OCI-LY1 (cell line): ENCODE data around the gene GPR6.

Experiments
- EZH2 ChIP-seq: fragments of 200-600 bp; sonication (generic), shearing (Covaris generic); IDR thresholded peaks from 2 replicates; pipeline ENCODE4 v1.8.0; 2017; ENCODE audit warnings: borderline replicate concordance, mixed run types, mild to moderate bottlenecking, antibody characterized with exemption, low read length, moderate library complexity, mixed read lengths
- TF ChIP-seq, protein P1 (sequence below): fragments of 200-600 bp; sonication (generic), shearing (Covaris generic); IDR thresholded peaks from 2 replicates; pipeline ENCODE4 v1.5.1; 2017; ENCODE audit warnings: mild to moderate bottlenecking, antibody characterized with exemption, low read length, moderate library complexity, mixed read lengths

- TF ChIP-seq, protein P1, sequence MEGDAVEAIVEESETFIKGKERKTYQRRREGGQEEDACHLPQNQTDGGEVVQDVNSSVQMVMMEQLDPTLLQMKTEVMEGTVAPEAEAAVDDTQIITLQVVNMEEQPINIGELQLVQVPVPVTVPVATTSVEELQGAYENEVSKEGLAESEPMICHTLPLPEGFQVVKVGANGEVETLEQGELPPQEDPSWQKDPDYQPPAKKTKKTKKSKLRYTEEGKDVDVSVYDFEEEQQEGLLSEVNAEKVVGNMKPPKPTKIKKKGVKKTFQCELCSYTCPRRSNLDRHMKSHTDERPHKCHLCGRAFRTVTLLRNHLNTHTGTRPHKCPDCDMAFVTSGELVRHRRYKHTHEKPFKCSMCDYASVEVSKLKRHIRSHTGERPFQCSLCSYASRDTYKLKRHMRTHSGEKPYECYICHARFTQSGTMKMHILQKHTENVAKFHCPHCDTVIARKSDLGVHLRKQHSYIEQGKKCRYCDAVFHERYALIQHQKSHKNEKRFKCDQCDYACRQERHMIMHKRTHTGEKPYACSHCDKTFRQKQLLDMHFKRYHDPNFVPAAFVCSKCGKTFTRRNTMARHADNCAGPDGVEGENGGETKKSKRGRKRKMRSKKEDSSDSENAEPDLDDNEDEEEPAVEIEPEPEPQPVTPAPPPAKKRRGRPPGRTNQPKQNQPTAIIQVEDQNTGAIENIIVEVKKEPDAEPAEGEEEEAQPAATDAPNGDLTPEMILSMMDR: no peak
- no peak for TF ChIP-seq EZH2
These were observed 37.1 kb downstream of the GPR6 start for GRCh38 chr6:110015206-110015605.
